Thoracic aorta (tissue), 2 donors: Measurements from ENCODE around the gene INPP4B. TPM values are rescaled to one million over a fixed set of nuclear protein-coding genes. Genes with fewer than 3 reads are reported as not detected.

Source experiments
- ATAC-seq: fragments of 150-250 bp; one replicate; pipeline ENCODE4 v1.8.0; 2017; ENCODE audit warnings: low read depth; ENCODE audit not compliant: insufficient number of reproducible peaks, low FRiP score
- DNase-seq: peaks from one replicate; pipeline ENCODE4 v3.0.0-alpha.2; 2020; ENCODE audit warnings: low spot score
- H3K27ac ChIP-seq, 2 donors: fragments of 200-600 bp; sonication (generic); 1 replicate in 1 of 2; 2 replicates in 1 of 2; pipeline ENCODE4 v1.5.1; 2016; ENCODE audit warnings: mild to moderate bottlenecking in 2 of 2, moderate library complexity in 2 of 2
- H3K27me3 ChIP-seq: fragments of 200-600 bp; sonication (generic); replicated peaks from 2 replicates; pipeline ENCODE4 v1.6.0; 2016; ENCODE audit warnings: mild to moderate bottlenecking; ENCODE audit not compliant: insufficient read depth
- H3K36me3 ChIP-seq: fragments of 200-600 bp; sonication (generic); one replicate; pipeline ENCODE4 v1.5.1; 2016
- H3K4me1 ChIP-seq, 2 donors: fragments of 200-600 bp; sonication (generic); 1 replicate in 1 of 2; 2 replicates in 1 of 2; pipeline versions ENCODE4 v1.5.1 to v1.6.0; 2016; ENCODE audit warnings: low read depth in 2 of 2, mild to moderate bottlenecking in 1 of 2; ENCODE audit not compliant: control insufficient read depth in 1 of 2
- H3K4me3 ChIP-seq: fragments of 200-600 bp; sonication (generic); 2 replicates; pipeline ENCODE4 v1.5.1; 2016; ENCODE audit warnings: mild to moderate bottlenecking
- H3K9me3 ChIP-seq: fragments of 200-600 bp; sonication (generic); 2 replicates; pipeline ENCODE4 v1.5.1; 2016
- CTCF ChIP-seq: fragments of 200-600 bp; sonication (generic); IDR thresholded peaks from one replicate; pipeline ENCODE4 v1.5.1; 2019; ENCODE audit warnings: antibody characterized with exemption
- total RNA-seq, 2 donors: library from RNA; depleted of rRNA; stranded (reverse); fragments of >200 nt; gene quantifications; one replicate each; pipeline versions ENCODE4 v1.1.0 to v1.2.3, GENCODE V29; 2016

The INPP4B gene
- total RNA-seq, 2 donors from 2014 or later, result 21.1 to 30.4 TPM

DNA sequence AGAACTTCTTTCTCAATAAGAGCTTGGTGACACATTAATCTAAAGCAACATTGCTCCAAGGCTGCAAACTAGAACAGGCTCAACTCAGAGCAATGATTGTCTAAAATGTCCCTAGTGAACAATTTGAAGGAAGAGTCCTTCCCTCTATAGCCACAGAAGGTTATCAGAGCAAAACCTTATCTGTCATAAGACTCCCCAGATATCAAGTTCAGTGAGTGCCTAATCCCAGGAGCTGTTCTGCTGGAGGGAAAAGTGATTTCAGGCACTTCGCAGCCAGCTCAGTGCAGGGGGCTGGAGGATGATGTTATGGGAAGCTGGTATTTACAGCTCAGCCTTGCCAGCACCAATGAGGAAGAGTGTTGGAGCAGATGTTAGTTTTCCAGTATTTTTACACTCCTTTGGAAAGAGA, 497.5 kb downstream of the INPP4B start:
- Histone ChIP-seq H3K27me3 (no peaks in the 10 kb centered on the region), H3K9me3 (no peaks in the 10 kb centered on the region), H3K4me3 (no peak overlapping the region), H3K27ac (no peak overlapping the region), H3K36me3 (no peaks in the 10 kb centered on the region), H3K4me1 (peaks cover 6 to 45% of the 10 kb centered on the region in 2 donors)
- DNase-seq (no peak), ATAC-seq (no peak)
- TF ChIP-seq CTCF, result no peak

DNA sequence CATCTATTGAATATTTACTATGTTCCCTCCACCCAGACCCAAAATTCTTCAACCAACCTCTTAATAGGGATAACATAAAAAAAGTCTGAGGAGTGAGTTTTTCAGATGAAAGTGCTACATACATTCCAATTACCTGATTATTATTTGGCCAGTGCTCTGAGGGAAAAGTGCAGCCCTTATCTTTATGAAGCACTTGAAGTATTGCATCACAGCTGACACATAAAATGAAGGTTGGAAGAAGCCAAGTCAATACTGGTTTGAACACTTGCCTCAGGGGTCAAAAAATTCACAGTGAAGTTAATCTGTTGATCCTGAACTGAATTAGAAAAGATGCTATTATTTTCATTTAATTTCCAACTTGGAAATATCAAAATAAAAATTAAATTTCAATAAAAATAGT, 498.9 kb downstream of the INPP4B start:
- ATAC-seq (no peak), DNase-seq (no peak)
- Histone ChIP-seq H3K4me1 (peaks cover 6 to 33% of the 10 kb centered on the region in 2 donors), H3K27ac (no peak overlapping the region), H3K9me3 (no peaks in the 10 kb centered on the region), H3K4me3 (no peak overlapping the region), H3K27me3 (no peaks in the 10 kb centered on the region), H3K36me3 (no peaks in the 10 kb centered on the region)
- no peak for TF ChIP-seq CTCF

DNA sequence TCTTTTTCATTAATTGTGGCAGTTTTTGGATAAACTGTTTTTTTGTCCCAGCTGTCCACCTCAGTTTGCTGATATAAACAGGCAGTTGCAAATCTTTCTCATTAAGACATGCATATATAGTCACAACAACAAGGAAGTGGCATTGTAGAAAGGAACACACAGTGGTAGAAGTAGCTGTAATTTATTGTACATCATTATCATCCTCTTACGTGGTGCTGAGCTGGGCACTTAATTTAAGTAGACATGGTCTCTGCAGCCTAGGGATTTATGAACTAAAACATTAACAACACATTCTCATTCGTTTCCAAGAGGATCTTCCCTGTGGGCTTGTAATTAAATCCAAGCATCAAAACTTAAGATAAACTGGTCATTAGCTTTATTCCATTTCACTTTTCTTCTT, 500.2 kb downstream of the INPP4B start:
- Histone ChIP-seq H3K27me3 (no peaks in the 10 kb centered on the region), H3K9me3 (no peaks in the 10 kb centered on the region), H3K36me3 (no peaks in the 10 kb centered on the region), H3K27ac (no peak overlapping the region), H3K4me1 (peaks cover 4 to 21% of the 10 kb centered on the region in 2 donors), H3K4me3 (no peak overlapping the region)
- no peak for ATAC-seq
- DNase-seq, result no peak
- TF ChIP-seq CTCF, result no peak

DNA sequence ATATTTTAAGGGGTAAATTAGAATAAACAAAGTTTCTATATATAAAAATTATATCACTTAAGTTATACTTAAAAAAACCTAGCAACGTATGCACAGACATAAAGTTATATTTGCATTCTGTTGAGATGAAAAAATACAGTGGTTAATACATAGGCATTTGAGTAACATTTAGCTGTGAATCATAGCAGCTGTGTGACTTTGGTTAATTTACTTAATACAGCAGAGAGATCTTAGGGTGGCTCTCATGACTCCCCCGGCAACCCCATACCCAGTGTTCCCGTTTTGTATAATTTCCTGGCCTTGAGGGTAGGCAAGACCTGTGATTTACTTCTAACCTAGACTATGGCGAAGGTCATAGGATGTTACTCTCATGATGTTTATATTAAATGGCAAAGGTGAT, 504.8 kb downstream of the INPP4B start:
- H3K4me3 ChIP-seq, result no peak overlapping the region
- H3K27ac ChIP-seq, result no peak overlapping the region
- no peaks in the 10 kb centered on the region for H3K9me3 ChIP-seq
- no peak for TF ChIP-seq CTCF
- no peaks in the 10 kb centered on the region for H3K27me3 ChIP-seq
- DNase-seq, result no peak
- no peaks in the 10 kb centered on the region for H3K4me1 ChIP-seq
- no peaks in the 10 kb centered on the region for H3K36me3 ChIP-seq
- ATAC-seq, result no peak

GRCh38 chr4:142339053-142339452, 507.0 kb downstream of the INPP4B start:
- no peak for ATAC-seq

More at GRCh38 chr4:142339053-142339452, 507.0 kb downstream of the INPP4B start:
- Histone ChIP-seq H3K4me1 (no peaks in the 10 kb centered on the region), H3K4me3 (no peak overlapping the region), H3K27me3 (no peaks in the 10 kb centered on the region), H3K9me3 (no peaks in the 10 kb centered on the region), H3K36me3 (no peaks in the 10 kb centered on the region), H3K27ac (no peak overlapping the region)
- no peak for TF ChIP-seq CTCF
- DNase-seq, result no peak
